ENCODE measurements around the gene C1QTNF6. TPM values are rescaled to one million over a fixed set of nuclear protein-coding genes. Genes with fewer than 3 reads are reported as not detected.

The C1QTNF6 gene
- total and polyA plus RNA-seq, 2 experiments from 2014 or later, result 23.6 to 29.7 TPM

DNA sequence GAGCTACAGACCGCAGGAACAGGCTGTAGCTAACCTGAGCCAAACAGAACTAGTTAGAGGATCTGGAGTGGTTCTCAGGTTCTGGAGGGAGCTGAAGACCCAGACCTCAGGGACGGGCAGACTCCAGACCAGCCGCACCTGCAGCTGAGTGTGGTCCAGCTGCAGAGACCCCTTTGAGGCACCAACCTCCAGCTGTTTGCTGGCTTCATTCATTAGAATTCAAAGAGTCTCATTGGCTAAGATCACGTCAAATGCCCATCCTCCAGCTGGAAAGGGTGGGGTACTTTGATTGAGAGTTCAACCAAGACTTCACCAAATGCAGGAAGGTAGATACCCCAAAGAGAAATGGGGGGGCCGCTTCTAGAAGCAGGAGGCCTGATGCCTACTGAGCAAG lies 25.0 kb downstream of the C1QTNF6 start:
- Histone ChIP-seq H3K9me3 (ENCODE audit: low read depth) (no peaks in the 10 kb centered on the region), H3K4me1 (ENCODE audit: insufficient read depth) (peaks cover 12% of the 10 kb centered on the region), H3K27me3 (no peaks in the 10 kb centered on the region), H3K4me2 (no peak overlapping the region), H3K79me2 (no peaks in the 10 kb centered on the region), H2AFZ (no peak overlapping the region), H3K27ac (no peak overlapping the region), H3K36me3 (replicated peaks; ENCODE audit: insufficient read depth, low read depth) (no peaks in the 10 kb centered on the region), H4K20me1 (ENCODE audit: insufficient read depth, poor library complexity, severe bottlenecking) (no peaks in the 10 kb centered on the region), H3K4me3 (no peak overlapping the region), H3K9me2 (replicated peaks; ENCODE audit: insufficient read depth) (no peaks in the 10 kb centered on the region)
- 83% methylated on average over 5 of the region's 5 CpGs for WGBS (ENCODE audit: low lambda C conversion rate, missing lambda C conversion rate)
- TF ChIP-seq, protein P1, sequence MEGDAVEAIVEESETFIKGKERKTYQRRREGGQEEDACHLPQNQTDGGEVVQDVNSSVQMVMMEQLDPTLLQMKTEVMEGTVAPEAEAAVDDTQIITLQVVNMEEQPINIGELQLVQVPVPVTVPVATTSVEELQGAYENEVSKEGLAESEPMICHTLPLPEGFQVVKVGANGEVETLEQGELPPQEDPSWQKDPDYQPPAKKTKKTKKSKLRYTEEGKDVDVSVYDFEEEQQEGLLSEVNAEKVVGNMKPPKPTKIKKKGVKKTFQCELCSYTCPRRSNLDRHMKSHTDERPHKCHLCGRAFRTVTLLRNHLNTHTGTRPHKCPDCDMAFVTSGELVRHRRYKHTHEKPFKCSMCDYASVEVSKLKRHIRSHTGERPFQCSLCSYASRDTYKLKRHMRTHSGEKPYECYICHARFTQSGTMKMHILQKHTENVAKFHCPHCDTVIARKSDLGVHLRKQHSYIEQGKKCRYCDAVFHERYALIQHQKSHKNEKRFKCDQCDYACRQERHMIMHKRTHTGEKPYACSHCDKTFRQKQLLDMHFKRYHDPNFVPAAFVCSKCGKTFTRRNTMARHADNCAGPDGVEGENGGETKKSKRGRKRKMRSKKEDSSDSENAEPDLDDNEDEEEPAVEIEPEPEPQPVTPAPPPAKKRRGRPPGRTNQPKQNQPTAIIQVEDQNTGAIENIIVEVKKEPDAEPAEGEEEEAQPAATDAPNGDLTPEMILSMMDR (IDR thresholded peaks at IDR 0.05; ENCODE audit: poor library complexity), result no peak
- TF ChIP-seq EZH2phosphoT487 (IDR thresholded peaks at IDR 0.05; ENCODE audit: low read depth, severe bottlenecking, unreplicated experiment), result no peak
- no peak for TF ChIP-seq EZH2 (IDR thresholded peaks at IDR 0.05; ENCODE audit: borderline replicate concordance)
- no peak for DNase-seq (ENCODE audit: low spot score)

DNA sequence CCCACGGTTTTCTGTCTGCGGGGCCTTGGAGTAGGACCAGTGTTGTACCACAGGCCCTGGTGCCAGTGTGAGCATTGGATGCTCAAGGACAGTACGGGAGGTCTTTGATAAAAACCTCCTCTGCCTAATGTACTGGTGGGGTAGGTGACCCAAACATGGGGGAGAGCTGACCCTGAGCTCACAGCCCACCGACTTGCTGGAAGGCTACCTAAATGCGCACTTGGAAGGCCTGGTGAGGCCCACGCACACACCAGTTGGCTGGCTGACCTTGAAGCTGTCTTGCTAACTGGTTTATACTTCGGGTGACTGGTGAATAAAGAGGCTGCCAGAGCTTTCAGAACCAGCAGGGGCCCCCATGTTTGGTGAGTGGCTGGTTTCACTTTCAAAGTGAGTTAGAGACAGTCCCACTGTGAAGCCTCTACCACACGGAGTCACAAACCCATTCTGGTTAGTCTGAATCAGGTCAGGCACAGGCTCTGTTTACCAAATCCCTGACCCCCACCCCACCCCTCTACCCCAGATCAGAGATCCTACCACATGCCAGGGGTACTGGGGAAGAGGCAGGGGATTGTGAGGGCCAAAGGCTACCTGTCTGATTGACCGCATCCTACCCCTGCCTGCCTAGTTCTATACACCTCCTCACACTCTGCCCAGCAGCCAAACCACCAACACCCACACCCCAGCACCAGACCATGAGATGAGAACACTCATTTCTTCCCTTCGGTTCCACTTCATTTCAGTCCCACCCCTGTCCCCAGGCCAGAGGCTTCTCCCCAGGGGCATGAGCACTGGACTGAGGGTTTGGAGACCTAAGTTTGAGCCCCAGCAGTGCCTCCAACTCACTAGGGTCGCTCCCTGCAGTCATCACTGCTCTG lies 25.6 kb downstream of the C1QTNF6 start:
- Histone ChIP-seq H3K4me3 (no peak overlapping the region), H3K4me2 (no peak overlapping the region), H3K27ac (no peak overlapping the region), H3K9me2 (replicated peaks; ENCODE audit: insufficient read depth) (no peaks in the 10 kb centered on the region), H3K4me1 (ENCODE audit: insufficient read depth) (peaks cover 9% of the 10 kb centered on the region), H3K27me3 (no peaks in the 10 kb centered on the region), H2AFZ (no peak overlapping the region), H3K36me3 (replicated peaks; ENCODE audit: insufficient read depth, low read depth) (no peaks in the 10 kb centered on the region), H4K20me1 (ENCODE audit: insufficient read depth, poor library complexity, severe bottlenecking) (no peaks in the 10 kb centered on the region), H3K9me3 (ENCODE audit: low read depth) (no peaks in the 10 kb centered on the region), H3K79me2 (no peaks in the 10 kb centered on the region)
- WGBS (ENCODE audit: low lambda C conversion rate, missing lambda C conversion rate), result 78% methylated on average over 11 of the region's 11 CpGs
- no peak for TF ChIP-seq EZH2phosphoT487 (IDR thresholded peaks at IDR 0.05; ENCODE audit: low read depth, severe bottlenecking, unreplicated experiment)
- no peak for TF ChIP-seq EZH2 (IDR thresholded peaks at IDR 0.05; ENCODE audit: borderline replicate concordance)
- TF ChIP-seq, protein P1 (IDR thresholded peaks at IDR 0.05; ENCODE audit: poor library complexity), result no peak
- DNase-seq (ENCODE audit: low spot score), result no peak

DNA sequence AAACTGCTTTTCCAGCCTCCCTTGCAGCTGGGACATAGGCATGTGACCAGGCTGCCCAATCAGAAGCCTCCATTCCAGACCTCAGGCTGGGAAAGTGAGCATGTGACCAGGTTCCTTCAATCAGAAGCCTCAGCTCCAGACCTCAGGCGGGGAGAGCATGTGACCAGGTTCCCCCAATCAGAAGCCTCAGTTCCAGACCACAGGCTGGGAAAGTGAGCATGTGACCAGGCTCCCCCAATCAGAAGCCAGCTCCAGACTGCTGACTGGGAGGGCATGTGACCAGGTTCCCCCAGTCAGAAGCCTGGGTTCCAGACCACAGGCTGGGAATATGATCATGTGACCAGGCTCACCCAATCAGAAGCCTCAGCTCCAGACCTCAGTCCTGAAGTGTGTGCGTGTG lies 26.6 kb downstream of the C1QTNF6 start:
- no peak for DNase-seq (ENCODE audit: low spot score)
- WGBS (ENCODE audit: low lambda C conversion rate, missing lambda C conversion rate), result 90% methylated on average over 2 of the region's 2 CpGs
- Histone ChIP-seq H3K4me3 (no peak overlapping the region), H3K4me2 (no peak overlapping the region), H3K27ac (no peak overlapping the region), H3K27me3 (no peaks in the 10 kb centered on the region), H3K79me2 (no peaks in the 10 kb centered on the region), H3K9me3 (ENCODE audit: low read depth) (no peaks in the 10 kb centered on the region), H3K36me3 (replicated peaks; ENCODE audit: insufficient read depth, low read depth) (no peaks in the 10 kb centered on the region), H4K20me1 (ENCODE audit: insufficient read depth, poor library complexity, severe bottlenecking) (no peaks in the 10 kb centered on the region), H3K4me1 (ENCODE audit: insufficient read depth) (no peaks in the 10 kb centered on the region), H2AFZ (no peak overlapping the region), H3K9me2 (replicated peaks; ENCODE audit: insufficient read depth) (no peaks in the 10 kb centered on the region)
- TF ChIP-seq, protein P1 (IDR thresholded peaks at IDR 0.05; ENCODE audit: poor library complexity), result no peak
- TF ChIP-seq EZH2phosphoT487 (IDR thresholded peaks at IDR 0.05; ENCODE audit: low read depth, severe bottlenecking, unreplicated experiment) (no peak), EZH2 (IDR thresholded peaks at IDR 0.05; ENCODE audit: borderline replicate concordance) (no peak)

Measured in hepatocyte (in vitro differentiated cells).